ENCODE data around the gene OR6J1.

DNA sequence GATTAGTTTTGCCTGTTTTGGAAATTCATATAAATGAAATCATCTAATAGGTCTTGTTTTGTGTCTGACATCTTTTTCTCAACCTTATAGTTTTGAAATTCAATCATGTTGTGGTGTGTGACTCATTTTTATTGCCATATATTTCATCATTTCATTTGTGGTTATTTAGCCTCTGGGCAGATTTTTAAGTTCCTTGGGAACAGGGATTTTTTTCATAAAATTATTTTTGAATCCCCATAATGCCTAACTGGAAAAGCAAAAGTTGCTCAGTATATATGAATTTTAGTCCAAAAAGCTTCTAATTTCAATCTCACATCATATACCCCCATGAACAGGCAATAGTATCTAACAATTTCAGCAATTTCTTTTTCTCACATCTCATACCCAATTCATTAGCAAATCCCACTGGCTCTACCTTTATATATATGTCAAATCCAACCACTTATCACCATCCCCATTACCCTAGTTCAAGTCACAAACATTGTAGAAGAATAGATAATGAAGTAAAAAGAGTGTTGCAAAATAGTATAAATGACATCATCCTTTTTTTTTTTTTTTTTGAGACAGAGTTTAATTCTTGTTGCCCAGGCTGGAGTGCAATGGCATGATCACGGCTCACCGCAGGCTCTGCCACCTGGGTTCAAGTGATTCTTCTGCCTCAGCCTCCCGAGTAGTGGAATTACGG lies 2.6 kb upstream of the OR6J1 start:
- TF ChIP-seq, protein P1, sequence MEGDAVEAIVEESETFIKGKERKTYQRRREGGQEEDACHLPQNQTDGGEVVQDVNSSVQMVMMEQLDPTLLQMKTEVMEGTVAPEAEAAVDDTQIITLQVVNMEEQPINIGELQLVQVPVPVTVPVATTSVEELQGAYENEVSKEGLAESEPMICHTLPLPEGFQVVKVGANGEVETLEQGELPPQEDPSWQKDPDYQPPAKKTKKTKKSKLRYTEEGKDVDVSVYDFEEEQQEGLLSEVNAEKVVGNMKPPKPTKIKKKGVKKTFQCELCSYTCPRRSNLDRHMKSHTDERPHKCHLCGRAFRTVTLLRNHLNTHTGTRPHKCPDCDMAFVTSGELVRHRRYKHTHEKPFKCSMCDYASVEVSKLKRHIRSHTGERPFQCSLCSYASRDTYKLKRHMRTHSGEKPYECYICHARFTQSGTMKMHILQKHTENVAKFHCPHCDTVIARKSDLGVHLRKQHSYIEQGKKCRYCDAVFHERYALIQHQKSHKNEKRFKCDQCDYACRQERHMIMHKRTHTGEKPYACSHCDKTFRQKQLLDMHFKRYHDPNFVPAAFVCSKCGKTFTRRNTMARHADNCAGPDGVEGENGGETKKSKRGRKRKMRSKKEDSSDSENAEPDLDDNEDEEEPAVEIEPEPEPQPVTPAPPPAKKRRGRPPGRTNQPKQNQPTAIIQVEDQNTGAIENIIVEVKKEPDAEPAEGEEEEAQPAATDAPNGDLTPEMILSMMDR (IDR thresholded peaks at IDR 0.05) = no peak
- no peak for TF ChIP-seq POLR2A (IDR thresholded peaks at IDR 0.05)

All from lower leg skin (tissue), 3 donors.